ENCODE measurements around the gene CPZ.

Gene CPZ

GRCh38 chr4:8592366-8593263 lies at the start of gene CPZ:
CPZ (plus strand) TSS chr4:8592765; CDS start chr4:8592834, 69 bp downstream.
- no peak for DNase-seq (ENCODE audit: low spot score)

- no peak for DNase-seq (ENCODE audit: low spot score)
Observed at GRCh38 chr4:8542776-8543525, 49.6 kb upstream of the CPZ start.

GRCh38 chr4:8543623-8544022 lies 48.9 kb upstream of the CPZ start:
- no peak for DNase-seq (ENCODE audit: low spot score)

GRCh38 chr4:8544282-8544681 lies 48.3 kb upstream of the CPZ start:
- no peak for DNase-seq (ENCODE audit: low spot score)

GRCh38 chr4:8544741-8545438 lies 47.7 kb upstream of the CPZ start:
- DNase-seq (ENCODE audit: low spot score), result no peak

- no peak for DNase-seq (ENCODE audit: low spot score)
Observed at GRCh38 chr4:8545439-8545765, 47.2 kb upstream of the CPZ start.

- DNase-seq (ENCODE audit: low spot score), result no peak
Observed at GRCh38 chr4:8546766-8547107, 45.8 kb upstream of the CPZ start.

- no peak for DNase-seq (ENCODE audit: low spot score)
Observed at GRCh38 chr4:8547108-8547911, 45.3 kb upstream of the CPZ start.

GRCh38 chr4:8547912-8548730 lies 44.4 kb upstream of the CPZ start:
- DNase-seq (ENCODE audit: low spot score), result no peak

- no peak for DNase-seq (ENCODE audit: low spot score)
Observed at GRCh38 chr4:8548731-8549351, 43.7 kb upstream of the CPZ start.

GRCh38 chr4:8549352-8549931 lies 43.1 kb upstream of the CPZ start:
- DNase-seq (ENCODE audit: low spot score), result no peak

- DNase-seq (ENCODE audit: low spot score), result no peak
Observed at GRCh38 chr4:8550691-8551090, 41.9 kb upstream of the CPZ start.

- DNase-seq (ENCODE audit: low spot score), result no peak
Observed at GRCh38 chr4:8552024-8552423, 40.5 kb upstream of the CPZ start.

GRCh38 chr4:8552581-8553205 lies 39.9 kb upstream of the CPZ start:
- DNase-seq (ENCODE audit: low spot score), result no peak

GRCh38 chr4:8553216-8553615 lies 39.3 kb upstream of the CPZ start:
- DNase-seq (ENCODE audit: low spot score), result no peak

GRCh38 chr4:8553991-8554405 lies 38.6 kb upstream of the CPZ start:
- DNase-seq (ENCODE audit: low spot score), result no peak

- no peak for DNase-seq (ENCODE audit: low spot score)
Observed at GRCh38 chr4:8554555-8555100, 37.9 kb upstream of the CPZ start.

GRCh38 chr4:8555716-8556115 lies 36.8 kb upstream of the CPZ start:
- DNase-seq (ENCODE audit: low spot score), result no peak

GRCh38 chr4:8556341-8557150 lies 36.0 kb upstream of the CPZ start:
- DNase-seq (ENCODE audit: low spot score), result no peak

Measured in putamen (tissue), 1 donor.